Right renal pelvis (tissue), 4 donors: ENCODE results near the gene EFHD2. TPM values are rescaled to one million over a fixed set of nuclear protein-coding genes. Genes with fewer than 3 reads are reported as not detected.
"Not testable (repeated sequence)": the region's sequence is repeated elsewhere in the genome, so short reads cannot be mapped to it uniquely, and the experiment has no call there.

Source experiments
- DNase-seq, 4 donors: peaks; one replicate each; pipeline ENCODE4 v3.0.0-alpha.2; 2013; ENCODE audit warnings: low read depth in 4 of 4, low spot score in 3 of 4, missing footprints in 1 of 4
- polyA plus RNA-seq, 4 donors: library from polyadenylated mRNA; unstranded; fragments of 120-200 nt; gene quantifications; one replicate each; pipeline ENCODE4 v1.2.1, GENCODE V29; 2013; ENCODE audit not compliant: insufficient read length in 4 of 4

Gene EFHD2
- polyA plus RNA-seq, 4 donors: 11.9 to 18.6 (median 13.2) TPM

DNA sequence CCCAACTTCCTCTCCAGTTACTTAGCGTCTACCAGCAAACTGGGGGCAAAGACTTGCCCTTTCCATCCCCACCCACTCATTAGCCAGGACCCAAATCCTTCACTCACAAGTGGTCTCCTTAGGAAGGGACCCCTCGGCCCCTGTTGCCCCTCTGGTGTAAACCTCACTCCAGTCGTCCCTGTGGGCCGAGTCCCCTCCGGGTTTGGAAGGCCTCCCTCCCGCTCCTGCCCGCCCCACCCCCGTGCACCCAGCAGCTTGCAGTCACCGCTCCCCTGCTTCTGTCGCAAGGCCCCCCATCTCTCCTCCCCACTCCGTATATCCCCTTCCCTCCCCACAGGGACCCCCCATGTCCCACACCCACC lies 1.2 kb downstream of the EFHD2 start:
- no peak for DNase-seq

DNA sequence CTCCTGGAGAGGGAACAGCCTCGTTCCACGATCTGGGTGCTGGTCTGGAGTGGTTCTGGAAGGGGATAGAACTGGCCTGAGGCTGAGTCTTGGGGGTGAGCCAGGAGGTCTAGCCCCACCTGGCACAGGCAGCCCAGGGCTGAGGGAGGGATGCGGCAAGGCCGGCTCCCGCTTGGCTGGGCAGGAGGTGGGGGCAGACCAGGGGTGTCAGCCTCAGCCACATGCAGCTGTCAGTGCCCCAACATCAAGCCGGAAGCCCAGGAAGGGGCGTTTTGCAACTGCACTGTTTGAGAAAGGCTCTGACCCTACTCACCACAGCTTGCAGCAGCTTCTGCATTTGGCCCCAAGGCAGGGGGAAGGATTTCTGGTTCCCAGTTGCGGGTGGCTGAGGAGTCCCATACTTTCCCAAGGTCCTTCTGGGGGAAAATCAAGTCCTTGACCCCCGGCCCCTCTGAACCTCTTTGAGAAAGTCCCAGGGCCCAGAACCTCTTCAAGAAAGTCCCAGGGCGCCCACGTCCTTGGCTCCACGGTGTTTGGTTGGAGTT lies 2.0 kb downstream of the EFHD2 start:
- DNase-seq: no peak

DNA sequence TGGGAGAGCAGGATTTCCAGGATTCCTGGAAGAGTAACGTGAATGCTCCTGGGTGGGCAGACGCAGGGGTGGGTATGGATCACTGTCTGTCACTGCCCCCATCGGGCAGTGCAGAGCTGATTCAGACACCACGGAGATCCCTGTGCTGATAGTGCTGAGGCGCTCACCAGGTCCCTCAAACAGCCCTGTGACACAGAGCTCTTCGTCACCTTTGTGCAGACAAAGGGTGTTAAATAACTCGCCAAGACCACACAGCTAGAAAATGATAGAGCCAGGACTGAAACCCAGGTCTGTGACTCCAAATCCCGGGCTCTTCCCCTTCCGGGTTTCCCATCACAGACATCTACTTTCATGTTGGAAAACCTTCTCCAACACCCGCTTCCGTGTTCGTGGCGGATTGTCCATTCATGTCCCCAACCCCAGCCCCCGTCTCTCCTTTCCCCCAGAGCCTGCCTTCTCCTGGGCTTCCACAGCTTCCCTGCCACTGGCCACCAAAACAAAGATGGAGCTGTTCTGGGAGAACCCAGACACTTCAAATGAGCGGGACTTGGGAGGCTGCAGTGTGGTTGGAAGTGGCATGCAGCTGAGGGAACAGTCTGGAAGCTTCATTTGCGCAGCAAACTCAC lies 2.6 kb downstream of the EFHD2 start:
- no peak for DNase-seq

DNA sequence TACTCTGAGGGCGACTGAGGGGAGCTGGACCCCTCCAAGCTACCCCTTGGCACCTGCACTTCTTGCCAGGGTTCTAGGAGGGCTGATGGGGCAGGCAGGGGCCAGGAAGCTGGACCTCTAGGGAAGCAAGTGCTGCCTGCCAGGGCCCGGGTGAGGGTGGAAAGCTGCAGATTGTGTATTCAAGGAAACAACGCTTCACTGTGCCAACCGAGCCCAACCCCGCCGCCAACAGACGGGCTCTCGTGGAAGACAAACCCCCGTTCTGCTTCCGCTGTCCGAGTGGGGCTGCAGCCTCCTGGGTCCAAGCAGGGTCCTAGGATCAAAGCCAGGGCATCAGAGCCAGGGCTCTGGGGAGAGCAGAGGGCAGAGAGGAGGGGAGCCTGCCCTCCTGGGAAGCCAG lies 3.2 kb downstream of the EFHD2 start:
- no peak for DNase-seq

DNA sequence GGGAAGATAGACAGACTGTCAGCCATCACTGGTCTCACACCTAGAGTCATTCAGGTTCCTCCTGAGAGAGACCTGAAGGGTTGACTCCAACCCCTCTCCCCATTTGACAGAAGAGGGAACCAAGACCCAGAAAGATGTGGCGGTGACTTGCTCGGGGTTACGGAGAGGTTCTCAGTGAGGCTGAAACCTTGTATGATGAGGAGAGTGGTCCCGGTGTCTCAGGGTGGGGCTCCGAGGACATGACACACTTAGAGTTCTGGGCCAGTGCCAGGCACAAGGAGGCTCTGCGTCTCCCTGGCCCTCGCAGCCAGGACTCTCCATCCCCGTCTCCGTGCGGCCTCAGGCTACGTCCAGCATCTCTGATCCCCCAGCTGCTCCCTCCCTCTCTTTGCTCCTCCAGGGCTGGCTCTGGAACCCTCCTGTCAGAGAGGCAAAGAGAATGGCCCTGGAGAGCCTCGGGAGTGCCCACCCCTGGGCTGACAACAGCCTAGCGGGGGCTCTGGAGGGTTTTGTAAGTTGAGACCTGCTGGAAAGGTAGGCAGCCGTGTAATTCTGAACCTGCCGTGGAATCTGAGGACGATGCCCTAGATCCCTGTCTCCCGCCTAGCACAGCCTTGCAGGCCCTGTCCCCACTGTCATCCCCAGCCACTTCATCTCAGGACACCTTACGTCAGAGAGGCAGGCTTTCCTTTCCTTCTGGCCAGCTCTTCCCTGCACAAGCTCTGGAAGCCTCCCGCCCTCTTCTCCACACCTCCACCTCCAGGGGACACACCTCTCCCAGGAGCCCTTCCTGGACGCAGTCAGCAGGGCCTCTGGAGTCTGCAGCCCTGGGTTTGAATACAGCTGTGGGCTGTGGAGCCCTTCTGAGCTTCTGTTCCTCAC lies 4.1 kb downstream of the EFHD2 start:
- no peak for DNase-seq

- DNase-seq: no peak
Observed at GRCh38 chr1:15414445-15414983, 4.8 kb downstream of the EFHD2 start.

DNA sequence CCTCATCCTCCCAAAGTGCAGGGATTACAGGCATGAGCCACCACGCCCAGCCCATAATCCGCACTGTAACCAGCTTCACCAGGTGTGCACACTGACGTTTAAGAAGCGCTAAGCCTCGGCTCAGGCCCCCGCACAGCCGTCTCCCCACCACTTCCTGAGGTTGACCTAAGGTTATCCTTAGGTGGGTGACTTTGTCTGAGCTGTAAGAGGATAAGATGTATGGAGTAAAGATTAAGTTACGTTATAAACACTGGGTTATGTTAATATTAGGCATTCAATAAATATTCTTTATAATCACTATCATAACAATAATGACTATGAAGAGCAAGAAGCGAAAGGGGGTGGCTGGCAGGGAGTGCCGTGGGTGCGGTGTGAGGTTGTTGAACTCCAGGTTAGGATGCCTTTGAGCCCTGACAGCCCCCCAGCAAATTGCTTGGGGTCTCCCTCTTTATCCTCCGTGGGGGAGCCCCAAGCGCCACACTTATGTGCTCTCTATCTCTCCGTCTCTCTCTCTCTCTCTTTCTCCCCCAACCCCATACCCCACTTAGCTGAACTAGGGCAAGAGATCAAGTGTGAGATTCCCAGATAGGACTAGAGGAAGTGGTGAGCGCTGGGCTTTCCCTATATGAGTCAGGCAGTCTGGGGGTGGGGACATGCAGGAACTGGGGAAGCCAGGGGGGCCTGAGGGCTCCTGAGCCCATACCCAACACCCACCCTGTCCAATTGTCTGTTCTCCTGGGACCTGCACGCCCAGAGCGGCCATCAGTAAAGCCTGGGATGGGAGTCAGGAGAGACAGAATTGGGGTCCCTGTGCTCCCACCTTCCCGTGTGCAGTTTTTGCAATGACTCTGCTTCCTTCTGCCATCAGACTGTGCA lies 7.6 kb downstream of the EFHD2 start:
- no peak for DNase-seq

GRCh38 chr1:15418806-15419515 lies 9.3 kb downstream of the EFHD2 start:
- no peak for DNase-seq

- DNase-seq: no peak
Observed at GRCh38 chr1:15420853-15421465, 11.3 kb downstream of the EFHD2 start.

DNA sequence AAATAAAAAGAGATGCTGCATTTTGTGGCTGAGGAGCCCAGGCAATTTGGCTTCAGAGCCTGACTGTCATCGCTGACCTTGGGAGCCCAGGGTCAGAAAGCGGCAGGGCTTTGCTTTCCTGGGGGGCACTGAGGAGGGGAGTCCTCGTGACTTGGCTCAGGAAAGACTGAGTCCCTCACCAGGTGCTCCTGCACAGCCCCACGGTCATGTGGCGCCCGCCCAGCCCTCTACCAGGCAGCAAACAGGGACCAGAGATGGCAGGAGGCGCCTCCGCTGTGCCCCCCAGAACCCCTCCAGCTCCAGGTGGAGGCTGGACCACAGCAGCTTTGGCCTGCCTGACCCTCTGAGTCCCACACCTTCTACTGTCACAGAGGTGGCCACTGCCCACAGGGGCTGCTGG lies 13.2 kb downstream of the EFHD2 start:
- DNase-seq: no peak

GRCh38 chr1:15423355-15424077 lies 13.8 kb downstream of the EFHD2 start:
- no peak for DNase-seq

DNA sequence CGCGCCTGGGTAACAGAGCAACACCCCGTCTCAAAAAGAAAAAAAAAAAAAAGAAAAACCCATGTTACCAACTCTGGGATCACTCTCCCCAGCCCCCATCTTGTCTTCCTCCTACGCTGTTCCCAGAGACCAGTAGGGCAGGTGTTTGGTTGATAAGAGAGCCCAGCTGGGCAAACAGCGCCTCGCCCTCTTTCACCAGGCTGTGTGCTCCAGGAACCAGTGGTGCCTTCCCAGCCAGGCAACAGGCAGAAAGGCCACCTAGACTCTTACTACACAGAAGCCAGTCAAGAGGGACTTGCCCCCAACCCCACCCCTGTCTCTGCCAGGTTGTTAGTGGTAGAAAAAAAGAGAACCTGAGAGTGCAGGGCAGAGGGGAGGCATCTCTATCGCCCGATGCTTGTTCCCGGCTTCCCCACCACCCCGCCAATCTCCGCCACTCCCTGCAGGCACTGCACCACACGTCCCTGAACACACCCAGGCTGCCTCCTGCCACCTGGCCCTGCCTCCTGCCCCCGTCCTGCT lies 14.5 kb downstream of the EFHD2 start:
- DNase-seq: no peak

DNA sequence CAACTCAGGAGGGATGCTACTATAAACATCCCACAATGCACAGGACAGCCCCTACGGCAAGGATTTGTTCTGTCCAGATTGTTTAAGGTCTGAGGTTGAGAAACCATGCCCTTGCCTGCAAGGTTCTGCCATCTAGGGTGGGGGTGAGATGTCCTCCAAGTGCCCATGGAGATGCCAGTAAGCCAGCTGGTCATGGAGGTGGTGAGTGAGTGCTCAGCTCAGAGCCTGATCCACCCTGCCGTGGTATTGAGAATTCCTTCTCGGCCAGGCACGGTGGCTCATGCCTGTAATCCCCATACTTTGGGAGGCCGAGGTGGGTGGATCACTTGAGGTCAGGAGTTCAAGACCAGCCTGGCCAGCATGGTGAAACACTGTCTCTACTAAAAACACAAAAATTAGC lies 15.3 kb downstream of the EFHD2 start:
- DNase-seq: no peak

GRCh38 chr1:15425521-15425920 lies 15.8 kb downstream of the EFHD2 start:
- no peak for DNase-seq

DNA sequence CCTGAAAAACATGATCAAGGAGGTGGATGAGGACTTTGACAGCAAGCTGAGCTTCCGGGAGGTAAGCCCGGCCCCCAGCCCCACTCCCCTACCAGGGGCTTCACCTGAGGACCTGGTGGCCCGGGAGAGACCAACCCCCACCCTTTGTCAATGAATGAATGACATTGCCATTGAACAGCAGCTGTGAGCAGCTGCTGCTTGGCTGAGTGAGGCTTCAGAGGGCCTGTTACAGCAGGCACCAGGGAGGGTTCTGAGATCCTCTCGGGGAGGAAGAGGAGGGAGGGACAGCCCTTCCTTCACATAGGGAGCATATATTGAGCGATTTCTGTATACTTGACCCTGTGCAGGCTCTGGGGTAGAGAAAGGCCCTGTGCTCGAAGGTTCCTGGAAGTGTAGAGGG lies 16.3 kb downstream of the EFHD2 start:
- no peak for DNase-seq

DNA sequence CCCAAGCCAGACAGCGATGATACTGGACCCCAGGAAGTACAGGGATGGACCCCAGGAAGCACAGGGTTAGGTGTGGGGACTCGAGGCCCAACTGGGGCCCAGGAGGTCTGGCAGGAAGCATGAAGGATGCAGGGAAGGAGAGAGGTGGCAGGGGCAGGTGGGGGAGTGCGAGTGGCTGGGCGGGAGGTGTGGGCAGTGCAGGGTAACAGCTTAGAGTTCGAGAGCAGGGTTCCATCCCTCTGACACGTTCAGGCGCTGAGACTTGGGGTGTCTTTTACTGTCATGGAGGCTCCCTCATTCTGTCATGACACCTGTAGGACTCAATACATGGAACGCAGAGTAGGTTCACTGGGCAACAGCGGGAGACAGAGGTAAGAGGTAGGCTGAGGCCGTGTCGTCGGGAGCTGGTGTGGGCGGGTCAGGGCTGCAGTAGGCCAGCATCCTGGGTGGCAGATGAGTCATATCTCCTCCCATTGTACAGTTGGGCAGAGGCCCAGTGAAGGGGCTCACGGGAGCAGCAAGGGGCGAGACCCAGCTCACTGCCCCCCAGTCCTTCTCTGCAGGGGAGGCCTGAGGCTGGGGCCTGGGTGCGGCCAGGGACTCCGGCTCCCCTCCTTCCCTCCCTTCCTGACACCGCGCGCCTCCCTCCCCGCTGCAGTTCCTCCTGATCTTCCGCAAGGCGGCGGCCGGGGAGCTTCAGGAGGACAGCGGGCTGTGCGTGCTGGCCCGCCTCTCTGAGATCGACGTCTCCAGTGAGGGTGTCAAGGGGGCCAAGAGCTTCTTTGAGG lies 17.0 kb downstream of the EFHD2 start:
- no peak for DNase-seq

GRCh38 chr1:15427280-15427666 lies 17.6 kb downstream of the EFHD2 start:
- no peak for DNase-seq

DNA sequence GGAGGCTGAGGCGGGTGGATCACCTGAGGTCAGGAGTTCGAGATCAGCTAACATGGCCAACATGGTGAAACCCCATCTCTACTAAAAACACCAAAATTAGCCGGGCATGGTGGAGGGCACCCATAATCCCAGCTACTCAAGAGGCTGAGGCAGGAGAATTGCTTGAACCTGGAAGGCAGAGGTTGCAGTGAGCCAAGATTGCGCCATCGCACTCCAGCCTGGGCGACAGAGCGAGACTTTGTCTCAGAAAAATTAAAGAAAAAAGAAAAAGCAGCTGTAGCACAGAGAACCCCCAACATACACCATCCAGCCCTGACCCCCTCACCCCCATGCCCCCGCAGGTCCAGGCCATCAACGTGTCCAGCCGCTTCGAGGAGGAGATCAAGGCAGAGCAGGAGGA lies 18.6 kb downstream of the EFHD2 start:
- DNase-seq: not testable (repeated sequence)
